ENCODE measurements around the gene MAGOH. TPM values are rescaled to one million over a fixed set of nuclear protein-coding genes. Genes with fewer than 3 reads are reported as not detected.
A peak's percentile ranks its signal among the peaks of the same experiment; 100 is the strongest.

Gene MAGOH
- total and polyA plus RNA-seq, 2 of the 13 experiments (the other 11 are each of a cell fraction or from before 2014, with no cell fraction given) = 24.1 to 87.0 TPM

GRCh38 chr1:53195246-53196016, 42.9 kb downstream of the MAGOH start (continued):
- no peak for TF ChIP-seq XRCC5 (optimal IDR thresholded peaks at IDR 0.05; ENCODE audit: low read length)
- TF ChIP-seq BRD4 (CRISPR knock-in tag; IDR thresholded peaks at IDR 0.05) = 0 out of 2 replicates have a peak, but pooled peaks have one; percentile 24
- no peak for TF ChIP-seq HNRNPH1 (optimal IDR thresholded peaks at IDR 0.05; ENCODE audit: low read depth, low read length)
- no peak for TF ChIP-seq ZNF274 (CRISPR knock-in tag; IDR thresholded peaks at IDR 0.05)
- no peak for TF ChIP-seq KDM4B (CRISPR knock-in tag; IDR thresholded peaks at IDR 0.05)
- TF ChIP-seq AKAP8 (CRISPR knock-in tag; IDR thresholded peaks at IDR 0.05) = no peak
- no peak for TF ChIP-seq MAF1 (CRISPR knock-in tag; IDR thresholded peaks at IDR 0.05; ENCODE audit: borderline replicate concordance)
- no peak for TF ChIP-seq ZNF224 (CRISPR knock-in tag; IDR thresholded peaks at IDR 0.05)
- TF ChIP-seq SUZ12 (IDR thresholded peaks at IDR 0.05; ENCODE audit: low read depth, low read length) = no peak
- no peak for TF ChIP-seq TAF1 (CRISPR knock-in tag; IDR thresholded peaks at IDR 0.05)
- TF ChIP-seq THAP8 (CRISPR knock-in tag; IDR thresholded peaks at IDR 0.05; ENCODE audit: borderline replicate concordance) = no peak
- TF ChIP-seq, protein P1, sequence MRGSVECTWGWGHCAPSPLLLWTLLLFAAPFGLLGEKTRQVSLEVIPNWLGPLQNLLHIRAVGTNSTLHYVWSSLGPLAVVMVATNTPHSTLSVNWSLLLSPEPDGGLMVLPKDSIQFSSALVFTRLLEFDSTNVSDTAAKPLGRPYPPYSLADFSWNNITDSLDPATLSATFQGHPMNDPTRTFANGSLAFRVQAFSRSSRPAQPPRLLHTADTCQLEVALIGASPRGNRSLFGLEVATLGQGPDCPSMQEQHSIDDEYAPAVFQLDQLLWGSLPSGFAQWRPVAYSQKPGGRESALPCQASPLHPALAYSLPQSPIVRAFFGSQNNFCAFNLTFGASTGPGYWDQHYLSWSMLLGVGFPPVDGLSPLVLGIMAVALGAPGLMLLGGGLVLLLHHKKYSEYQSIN (CRISPR knock-in tag; IDR thresholded peaks at IDR 0.05; ENCODE audit: borderline replicate concordance) = no peak
- TF ChIP-seq ZFY (CRISPR knock-in tag; IDR thresholded peaks at IDR 0.05) = 0 out of 2 replicates have a peak, but pooled peaks have one; percentile 11
- no peak for TF ChIP-seq NR2F6 (IDR thresholded peaks at IDR 0.05)
- no peak for TF ChIP-seq NR2F6 (CRISPR knock-in tag; IDR thresholded peaks at IDR 0.05)
- TF ChIP-seq CEBPB (IDR thresholded peaks at IDR 0.05; ENCODE audit: borderline replicate concordance, low read depth, low read length) = no peak
- no peak for TF ChIP-seq ZNF740 (CRISPR knock-in tag; IDR thresholded peaks at IDR 0.05)
- no peak for TF ChIP-seq ZMYM2 (CRISPR knock-in tag; IDR thresholded peaks at IDR 0.05)
- TF ChIP-seq ZFP36L1 (CRISPR knock-in tag; IDR thresholded peaks at IDR 0.05) = no peak
- no peak for TF ChIP-seq ZNF430 (CRISPR knock-in tag; IDR thresholded peaks at IDR 0.05)
- TF ChIP-seq FOXA3 (CRISPR knock-in tag; IDR thresholded peaks at IDR 0.05) = no peak
- peak; percentile 66 for TF ChIP-seq ZNF629 (CRISPR knock-in tag; conservative IDR thresholded peaks at IDR 0.05)
- TF ChIP-seq FOXK1 (CRISPR knock-in tag; IDR thresholded peaks at IDR 0.05; ENCODE audit: borderline replicate concordance, low read depth) = no peak
- TF ChIP-seq ZNF557 (CRISPR knock-in tag; IDR thresholded peaks at IDR 0.05) = no peak
- no peak for TF ChIP-seq PATZ1 (CRISPR knock-in tag; IDR thresholded peaks at IDR 0.05)
- no peak for TF ChIP-seq PBX2 (CRISPR knock-in tag; IDR thresholded peaks at IDR 0.05)
- no peak for TF ChIP-seq RFX3 (CRISPR knock-in tag; IDR thresholded peaks at IDR 0.05)
- TF ChIP-seq HDAC6 (IDR thresholded peaks at IDR 0.05; ENCODE audit: low read depth, low read length) = no peak
- TF ChIP-seq ZNF441 (CRISPR knock-in tag; IDR thresholded peaks at IDR 0.05; ENCODE audit: borderline replicate concordance) = 0 out of 2 replicates have a peak, but pooled peaks have one; percentile 7

Data from HepG2 (cell line).